Panc1 (cell line): ENCODE measurements around the gene TEK. TPM values are rescaled to one million over a fixed set of nuclear protein-coding genes. Genes with fewer than 3 reads are reported as not detected.

Experiments
- ATAC-seq: fragments of 200-7000 bp; cut with Tn5 transposase; 2 replicates; pipeline ENCODE4 v1.9.1; 2020; ENCODE audit warnings: mild to moderate bottlenecking, moderate library complexity
- BruUV-seq: library from RNA; stranded (reverse); fragments of 400-500 nt; replicated peaks from 2 replicates; lab custom pipeline; 2021; lab: Mats Ljungman, UMichigan
- CTCF ChIA-PET: fragments of 300-600 bp; sonication (Branson Sonifier 250); formaldehyde crosslinking; loops from one replicate; lab custom pipeline; 2022; ENCODE audit warnings: antibody characterized with exemption; lab: Charles Lee
- POLR2A ChIA-PET: fragments of 300-600 bp; sonication (Branson Sonifier 250); formaldehyde crosslinking; loops from one replicate; lab custom pipeline; 2022; ENCODE audit warnings: antibody characterized with exemption; lab: Charles Lee
- DNase-seq: peaks from one replicate; pipeline ENCODE4 v3.0.0-alpha.2; 2010; ENCODE audit warnings: low read depth, low spot score
- H3K27ac ChIP-seq: 2 replicates; pipeline ENCODE4 v1.5.1; 2011; ENCODE audit warnings: mild to moderate bottlenecking, low read length, inconsistent platforms
- H3K27me3 ChIP-seq: fragments of 200-500 bp; sonication (Bioruptor generic); 2 replicates; pipeline ENCODE4 v1.6.0; 2014; ENCODE audit warnings: low read length, inconsistent platforms; ENCODE audit not compliant: control insufficient read depth, insufficient read depth
- H3K36me3 ChIP-seq: fragments of 200-500 bp; sonication (Bioruptor generic); 2 replicates; pipeline ENCODE4 v1.5.1; 2014; ENCODE audit warnings: inconsistent platforms, mild to moderate bottlenecking, low read length, moderate library complexity; ENCODE audit not compliant: control insufficient read depth, insufficient read depth
- H3K4me1 ChIP-seq: 2 replicates; pipeline ENCODE4 v1.5.1; 2011; ENCODE audit warnings: inconsistent platforms, mild to moderate bottlenecking, low read length, moderate library complexity; ENCODE audit not compliant: control insufficient read depth, insufficient read depth
- H3K4me3 ChIP-seq, 2 experiments: 2 replicates each; pipeline ENCODE4 v1.5.1; 2011 to 2012; ENCODE audit warnings: low read depth in 2 of 2, low read length in 2 of 2, mild to moderate bottlenecking in 2 of 2, inconsistent platforms in 1 of 2, moderate library complexity in 1 of 2
- H3K9me3 ChIP-seq: fragments of 200-500 bp; sonication (Bioruptor generic); 2 replicates; pipeline ENCODE4 v1.5.1; 2014; ENCODE audit warnings: low read depth, mild to moderate bottlenecking, inconsistent platforms, low read length, moderate library complexity; ENCODE audit not compliant: control insufficient read depth, insufficient read depth
- CTCF ChIP-seq: fragments of 450-650 bp; IDR thresholded peaks from 2 replicates; pipeline ENCODE4 v1.5.1; 2017; ENCODE audit warnings: mild to moderate bottlenecking
- POLR2AphosphoS5 ChIP-seq: IDR thresholded peaks from 2 replicates; pipeline ENCODE4 v1.6.1; 2012; ENCODE audit warnings: mild to moderate bottlenecking, low read depth, low read length, moderate library complexity
- REST ChIP-seq, 2 experiments: IDR thresholded peaks; 2 replicates each; pipeline ENCODE4 v1.6.1; 2011 to 2012; ENCODE audit warnings: low read depth in 2 of 2, control low read depth in 1 of 2, low read length in 1 of 2, mild to moderate bottlenecking in 1 of 2, moderate library complexity in 1 of 2; ENCODE audit not compliant: insufficient read depth in 1 of 2
- SIN3A ChIP-seq: IDR thresholded peaks from 2 replicates; pipeline ENCODE4 v1.6.1; 2012; ENCODE audit warnings: low read depth, mild to moderate bottlenecking, low read length, moderate library complexity, borderline replicate concordance; ENCODE audit not compliant: insufficient read depth
- TCF7L2 ChIP-seq: IDR thresholded peaks from 2 replicates; pipeline ENCODE4 v1.6.1; 2011; ENCODE audit warnings: mild to moderate bottlenecking, low read depth, low read length, inconsistent platforms
- in situ Hi-C: cut with HindIII; loops from 2 replicates; pipeline ENCODE4 v1.10.0; 2016; ENCODE audit warnings: low sequenced_read_pairs, low pct_unique_long_range_greater_than_20kb
- intact Hi-C: fragments of 100-400 bp; cut with micrococcal nuclease; formaldehyde crosslinking; loops from one replicate; pipeline ENCODE4 v1.10.0; 2022; ENCODE audit not compliant: unreplicated experiment
- total RNA-seq: library from RNA; stranded (reverse); gene quantifications from one replicate; pipeline ENCODE4 v1.2.1, GENCODE V29; 2021; ENCODE audit not compliant: unreplicated experiment

The TEK gene
- total RNA-seq, 1 experiment from 2014 or later, result not detected

- TF ChIP-seq REST (IDR thresholded peaks at IDR 0.05; ENCODE audit: insufficient read depth in 1 of 2, low read depth in 2 of 2, low read length in 1 of 2), result no peak
- no peak for TF ChIP-seq CTCF
- TF ChIP-seq POLR2AphosphoS5, result no peak
- no peak for TF ChIP-seq SIN3A
- no peak for TF ChIP-seq TCF7L2
- no peaks in the 10 kb centered on the region for H3K4me1 ChIP-seq
- no peaks in the 10 kb centered on the region for H3K27me3 ChIP-seq
- H3K4me3 ChIP-seq, result no peak overlapping the region
- CTCF ChIA-PET, result no interaction called here
- no peaks in the 10 kb centered on the region for H3K36me3 ChIP-seq
- intact Hi-C loops (no loop called here), in situ Hi-C loops (no loop called here)
- H3K9me3 ChIP-seq, result no peaks in the 10 kb centered on the region
- DNase-seq (no peak), ATAC-seq (no peak)
- POLR2A ChIA-PET, result no interaction called here
- no TSS peak for BruUV-seq
- no peak overlapping the region for H3K27ac ChIP-seq
These were observed 9.9 kb downstream of the TEK start for GRCh38 chr9:27118916-27119315.

- DNase-seq, result no peak
- H3K36me3 ChIP-seq, result no peaks in the 10 kb centered on the region
- H3K4me1 ChIP-seq, result no peaks in the 10 kb centered on the region
- in situ Hi-C loops (no loop called here), intact Hi-C loops (no loop called here)
- H3K4me3 ChIP-seq, result no peak overlapping the region
- H3K27ac ChIP-seq, result no peak overlapping the region
- no TSS peak for BruUV-seq
- H3K27me3 ChIP-seq, result no peaks in the 10 kb centered on the region
- ATAC-seq, result no peak
- ChIA-PET CTCF (no interaction called here), POLR2A (no interaction called here)
- TF ChIP-seq TCF7L2, result no peak
- no peak for TF ChIP-seq POLR2AphosphoS5
- no peak for TF ChIP-seq REST (IDR thresholded peaks at IDR 0.05; ENCODE audit: insufficient read depth in 1 of 2, low read depth in 2 of 2, low read length in 1 of 2)
- TF ChIP-seq SIN3A, result no peak
- TF ChIP-seq CTCF, result no peak
- H3K9me3 ChIP-seq, result no peaks in the 10 kb centered on the region
These were observed 15.1 kb downstream of the TEK start for GRCh38 chr9:27124151-27124550.
